HEK293T (cell line): ENCODE results near the gene ALG6.

Source experiments
- ARNT ChIP-seq: fragments of 450-650 bp; IDR thresholded peaks from 2 replicates; pipeline ENCODE4 v1.6.1; 2017; ENCODE audit warnings: mild to moderate bottlenecking
- BHLHE40 ChIP-seq: fragments of 450-650 bp; IDR thresholded peaks from 2 replicates; pipeline ENCODE4 v1.6.1; 2016; ENCODE audit warnings: mild to moderate bottlenecking, moderate library complexity, borderline replicate concordance
- ELF4 ChIP-seq: fragments of 450-650 bp; IDR thresholded peaks from 2 replicates; pipeline ENCODE4 v1.6.1; 2017; ENCODE audit warnings: antibody characterized with exemption
- FOXA1 ChIP-seq: fragments of 450-650 bp; IDR thresholded peaks from 2 replicates; pipeline ENCODE4 v1.6.1; 2016; ENCODE audit warnings: mild to moderate bottlenecking
- FOXK2 ChIP-seq: fragments of 450-650 bp; IDR thresholded peaks from 2 replicates; pipeline ENCODE4 v1.6.1; 2016; ENCODE audit warnings: mild to moderate bottlenecking
- FOXM1 ChIP-seq: fragments of 450-650 bp; IDR thresholded peaks from 2 replicates; pipeline ENCODE4 v1.6.1; 2017; ENCODE audit warnings: mild to moderate bottlenecking, borderline replicate concordance
- HDGF ChIP-seq: fragments of 450-650 bp; IDR thresholded peaks from 2 replicates; pipeline ENCODE4 v1.6.1; 2017; ENCODE audit warnings: antibody characterized with exemption, borderline replicate concordance
- L3MBTL2 ChIP-seq: fragments of 450-650 bp; conservative IDR thresholded peaks from 2 replicates; pipeline ENCODE4 v1.6.1; 2016; ENCODE audit warnings: mild to moderate bottlenecking
- LEF1 ChIP-seq: fragments of 450-650 bp; IDR thresholded peaks from 2 replicates; pipeline ENCODE4 v1.6.1; 2017; ENCODE audit warnings: mild to moderate bottlenecking, borderline replicate concordance
- NFRKB ChIP-seq: fragments of 450-650 bp; IDR thresholded peaks from 2 replicates; pipeline ENCODE4 v1.6.1; 2016; ENCODE audit warnings: mild to moderate bottlenecking, moderate library complexity
- PKNOX1 ChIP-seq: fragments of 450-650 bp; IDR thresholded peaks from 2 replicates; pipeline ENCODE4 v1.6.1; 2016
- SP1 ChIP-seq: fragments of 450-650 bp; IDR thresholded peaks from 2 replicates; pipeline ENCODE4 v1.6.1; 2017
- SUZ12 ChIP-seq: fragments of 450-650 bp; IDR thresholded peaks from 2 replicates; pipeline ENCODE4 v1.6.1; 2016; ENCODE audit warnings: mild to moderate bottlenecking
- TARDBP ChIP-seq: fragments of 450-650 bp; IDR thresholded peaks from 2 replicates; pipeline ENCODE4 v1.6.1; 2016

- TF ChIP-seq PKNOX1 (peak; percentile 21; the same call in 1 of the 2 replicates), SP1 (no peak), LEF1 (no peak), FOXK2 (no peak), FOXA1 (no peak), BHLHE40 (no peak), SUZ12 (no peak), FOXM1 (no peak), NFRKB (no peak), HDGF (no peak), L3MBTL2 (no peak), ARNT (0 out of 2 replicates have a peak, but pooled peaks have one; percentile 9), TARDBP (no peak), ELF4 (no peak)
Observed at GRCh38 chr1:63350320-63350719, 17.1 kb upstream of the ALG6 start.
